Measurements from ENCODE around the gene SLC51B.
"Not testable (repeated sequence)": the region's sequence is repeated elsewhere in the genome, so short reads cannot be mapped to it uniquely, and the experiment has no call there.

Gene SLC51B

GRCh38 chr15:65041787-65042186 lies 3.4 kb upstream of the SLC51B start:
- Histone ChIP-seq H3K36me3 (ENCODE audit: control insufficient read depth, low read length) (no peaks in the 10 kb centered on the region), H3F3A (ENCODE audit: control insufficient read depth, insufficient read depth) (no peaks in the 10 kb centered on the region), H3K79me2 (ENCODE audit: control insufficient read depth, low read length) (no peaks in the 10 kb centered on the region), H4K20me1 (ENCODE audit: control insufficient read depth, insufficient read depth, low read depth, low read length) (no peaks in the 10 kb centered on the region), H3K4me3 (ENCODE audit: low read length) (no peak overlapping the region), H3K4me2 (ENCODE audit: low read length) (no peak overlapping the region), H3K27me3 (ENCODE audit: control insufficient read depth, low read length) (peaks cover 9% of the 10 kb centered on the region), H3K9me3 (ENCODE audit: control insufficient read depth, insufficient read depth, low read length) (no peaks in the 10 kb centered on the region), H3K4me1 (ENCODE audit: control insufficient read depth, low read length) (no peaks in the 10 kb centered on the region), H3K9me2 (replicated peaks; ENCODE audit: control insufficient read depth, low read length) (no peaks in the 10 kb centered on the region), H3K27ac (ENCODE audit: low read depth, low read length) (no peak overlapping the region)
- TF ChIP-seq CTCF (IDR thresholded peaks at IDR 0.05; ENCODE audit: low read depth, low read length, poor library complexity, severe bottlenecking) (no peak), EZH2phosphoT487 (IDR thresholded peaks at IDR 0.05; ENCODE audit: borderline replicate concordance, low read length) (no peak)

GRCh38 chr15:65042776-65043327 lies 2.3 kb upstream of the SLC51B start:
- Histone ChIP-seq H3K36me3 (ENCODE audit: control insufficient read depth, low read length) (no peaks in the 10 kb centered on the region), H3K4me3 (ENCODE audit: low read length) (no peak overlapping the region), H3F3A (ENCODE audit: control insufficient read depth, insufficient read depth) (no peaks in the 10 kb centered on the region), H3K27me3 (ENCODE audit: control insufficient read depth, low read length) (peaks cover 9% of the 10 kb centered on the region), H4K20me1 (ENCODE audit: control insufficient read depth, insufficient read depth, low read depth, low read length) (no peaks in the 10 kb centered on the region), H3K27ac (ENCODE audit: low read depth, low read length) (no peak overlapping the region), H3K9me3 (ENCODE audit: control insufficient read depth, insufficient read depth, low read length) (no peaks in the 10 kb centered on the region), H3K4me2 (ENCODE audit: low read length) (no peak overlapping the region), H3K79me2 (ENCODE audit: control insufficient read depth, low read length) (no peaks in the 10 kb centered on the region), H3K4me1 (ENCODE audit: control insufficient read depth, low read length) (no peaks in the 10 kb centered on the region), H3K9me2 (replicated peaks; ENCODE audit: control insufficient read depth, low read length) (no peaks in the 10 kb centered on the region)
- TF ChIP-seq EZH2phosphoT487 (IDR thresholded peaks at IDR 0.05; ENCODE audit: borderline replicate concordance, low read length) = no peak
- no peak for TF ChIP-seq CTCF (IDR thresholded peaks at IDR 0.05; ENCODE audit: low read depth, low read length, poor library complexity, severe bottlenecking)

GRCh38 chr15:65044218-65044617 lies 969 bp upstream of the SLC51B start:
- not testable (repeated sequence) for H3K4me1 ChIP-seq (ENCODE audit: control insufficient read depth, low read length); H3K79me2 ChIP-seq (ENCODE audit: control insufficient read depth, low read length); H3F3A ChIP-seq (ENCODE audit: control insufficient read depth, insufficient read depth); H3K27me3 ChIP-seq (ENCODE audit: control insufficient read depth, low read length); H3K9me2 ChIP-seq (replicated peaks; ENCODE audit: control insufficient read depth, low read length); H4K20me1 ChIP-seq (ENCODE audit: control insufficient read depth, insufficient read depth, low read depth, low read length); H3K9me3 ChIP-seq (ENCODE audit: control insufficient read depth, insufficient read depth, low read length); H3K4me2 ChIP-seq (ENCODE audit: low read length); H3K4me3 ChIP-seq (ENCODE audit: low read length); H3K27ac ChIP-seq (ENCODE audit: low read depth, low read length); H3K36me3 ChIP-seq (ENCODE audit: control insufficient read depth, low read length)

- no peaks in the 10 kb centered on the region for H4K20me1 ChIP-seq (ENCODE audit: control insufficient read depth, insufficient read depth, low read depth, low read length)
- H3K4me2 ChIP-seq (ENCODE audit: low read length) = no peak overlapping the region
- H3K4me3 ChIP-seq (ENCODE audit: low read length) = no peak overlapping the region
- H3K36me3 ChIP-seq (ENCODE audit: control insufficient read depth, low read length) = no peaks in the 10 kb centered on the region
- H3F3A ChIP-seq (ENCODE audit: control insufficient read depth, insufficient read depth) = no peaks in the 10 kb centered on the region
- no peaks in the 10 kb centered on the region; the same call in 1 of the 2 replicates for H3K27me3 ChIP-seq (ENCODE audit: control insufficient read depth, low read length)
- H3K9me3 ChIP-seq (ENCODE audit: control insufficient read depth, insufficient read depth, low read length) = no peaks in the 10 kb centered on the region
- no peak overlapping the region for H3K27ac ChIP-seq (ENCODE audit: low read depth, low read length)
- no peak for TF ChIP-seq CTCF (IDR thresholded peaks at IDR 0.05; ENCODE audit: low read depth, low read length, poor library complexity, severe bottlenecking)
- TF ChIP-seq EZH2phosphoT487 (IDR thresholded peaks at IDR 0.05; ENCODE audit: borderline replicate concordance, low read length) = no peak
- H3K79me2 ChIP-seq (ENCODE audit: control insufficient read depth, low read length) = no peaks in the 10 kb centered on the region
- peaks cover 18% of the 10 kb centered on the region for H3K4me1 ChIP-seq (ENCODE audit: control insufficient read depth, low read length)
- no peaks in the 10 kb centered on the region for H3K9me2 ChIP-seq (replicated peaks; ENCODE audit: control insufficient read depth, low read length)
These were observed 3.1 kb downstream of the SLC51B start for GRCh38 chr15:65048241-65048640.
